Panc1 (cell line): ENCODE data around the gene ASPHD1. TPM values are rescaled to one million over a fixed set of nuclear protein-coding genes. Genes with fewer than 3 reads are reported as not detected.

Experiments
- ATAC-seq: fragments of 200-7000 bp; cut with Tn5 transposase; 2 replicates; pipeline ENCODE4 v1.9.1; 2020; ENCODE audit warnings: mild to moderate bottlenecking, moderate library complexity
- BruUV-seq: library from RNA; stranded (reverse); fragments of 400-500 nt; replicated peaks from 2 replicates; lab custom pipeline; 2021; lab: Mats Ljungman, UMichigan
- CTCF ChIA-PET: fragments of 300-600 bp; sonication (Branson Sonifier 250); formaldehyde crosslinking; loops from one replicate; lab custom pipeline; 2022; ENCODE audit warnings: antibody characterized with exemption; lab: Charles Lee
- POLR2A ChIA-PET: fragments of 300-600 bp; sonication (Branson Sonifier 250); formaldehyde crosslinking; loops from one replicate; lab custom pipeline; 2022; ENCODE audit warnings: antibody characterized with exemption; lab: Charles Lee
- DNase-seq: peaks from one replicate; pipeline ENCODE4 v3.0.0-alpha.2; 2010; ENCODE audit warnings: low read depth, low spot score
- H3K27ac ChIP-seq: 2 replicates; pipeline ENCODE4 v1.5.1; 2011; ENCODE audit warnings: mild to moderate bottlenecking, low read length, inconsistent platforms
- H3K27me3 ChIP-seq: fragments of 200-500 bp; sonication (Bioruptor generic); 2 replicates; pipeline ENCODE4 v1.6.0; 2014; ENCODE audit warnings: low read length, inconsistent platforms; ENCODE audit not compliant: control insufficient read depth, insufficient read depth
- H3K36me3 ChIP-seq: fragments of 200-500 bp; sonication (Bioruptor generic); 2 replicates; pipeline ENCODE4 v1.5.1; 2014; ENCODE audit warnings: inconsistent platforms, mild to moderate bottlenecking, low read length, moderate library complexity; ENCODE audit not compliant: control insufficient read depth, insufficient read depth
- H3K4me1 ChIP-seq: 2 replicates; pipeline ENCODE4 v1.5.1; 2011; ENCODE audit warnings: inconsistent platforms, mild to moderate bottlenecking, low read length, moderate library complexity; ENCODE audit not compliant: control insufficient read depth, insufficient read depth
- H3K4me3 ChIP-seq, 2 experiments: 2 replicates each; pipeline ENCODE4 v1.5.1; 2011 to 2012; ENCODE audit warnings: low read depth in 2 of 2, low read length in 2 of 2, mild to moderate bottlenecking in 2 of 2, inconsistent platforms in 1 of 2, moderate library complexity in 1 of 2
- H3K9me3 ChIP-seq: fragments of 200-500 bp; sonication (Bioruptor generic); 2 replicates; pipeline ENCODE4 v1.5.1; 2014; ENCODE audit warnings: low read depth, mild to moderate bottlenecking, inconsistent platforms, low read length, moderate library complexity; ENCODE audit not compliant: control insufficient read depth, insufficient read depth
- POLR2AphosphoS5 ChIP-seq: IDR thresholded peaks from 2 replicates; pipeline ENCODE4 v1.6.1; 2012; ENCODE audit warnings: mild to moderate bottlenecking, low read depth, low read length, moderate library complexity
- SIN3A ChIP-seq: IDR thresholded peaks from 2 replicates; pipeline ENCODE4 v1.6.1; 2012; ENCODE audit warnings: low read depth, mild to moderate bottlenecking, low read length, moderate library complexity, borderline replicate concordance; ENCODE audit not compliant: insufficient read depth
- TCF7L2 ChIP-seq: IDR thresholded peaks from 2 replicates; pipeline ENCODE4 v1.6.1; 2011; ENCODE audit warnings: mild to moderate bottlenecking, low read depth, low read length, inconsistent platforms
- in situ Hi-C: cut with HindIII; loops from 2 replicates; pipeline ENCODE4 v1.10.0; 2016; ENCODE audit warnings: low sequenced_read_pairs, low pct_unique_long_range_greater_than_20kb
- intact Hi-C: fragments of 100-400 bp; cut with micrococcal nuclease; formaldehyde crosslinking; loops from one replicate; pipeline ENCODE4 v1.10.0; 2022; ENCODE audit not compliant: unreplicated experiment
- total RNA-seq: library from RNA; stranded (reverse); gene quantifications from one replicate; pipeline ENCODE4 v1.2.1, GENCODE V29; 2021; ENCODE audit not compliant: unreplicated experiment
- TF ChIP-seq, protein P1 (sequence below), 2 experiments: IDR thresholded peaks; 2 replicates each; pipeline ENCODE4 v1.6.1; 2011 to 2012; ENCODE audit warnings: low read depth in 2 of 2, control low read depth in 1 of 2, low read length in 1 of 2, mild to moderate bottlenecking in 1 of 2, moderate library complexity in 1 of 2; ENCODE audit not compliant: insufficient read depth in 1 of 2
- TF ChIP-seq, protein P2 (sequence below): fragments of 450-650 bp; IDR thresholded peaks from 2 replicates; pipeline ENCODE4 v1.5.1; 2017; ENCODE audit warnings: mild to moderate bottlenecking

Gene ASPHD1
- total RNA-seq, 1 experiment from 2014 or later, result 87.0 TPM

DNA sequence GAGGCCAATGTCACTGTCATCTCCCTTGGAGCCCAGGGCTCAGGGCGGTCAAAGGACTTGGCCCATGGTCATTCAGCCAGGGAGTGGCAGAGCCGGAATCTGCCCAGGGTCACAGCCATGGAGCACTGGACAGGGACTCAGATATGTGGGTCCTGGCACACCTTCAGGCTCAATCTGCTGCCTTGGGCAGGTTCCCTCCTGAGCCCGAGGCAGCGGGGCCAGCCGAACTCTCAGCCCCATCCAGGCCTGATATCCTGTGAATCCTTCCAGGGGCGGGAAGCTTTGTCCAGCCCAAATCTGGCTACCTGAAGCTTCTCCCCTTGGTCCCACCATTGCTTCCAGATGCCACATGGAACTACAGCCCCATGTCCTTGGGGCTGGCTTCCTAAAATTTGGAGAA, 25.1 kb upstream of the ASPHD1 start:
- intact Hi-C loops, result no loop called here
- DNase-seq, result no peak
- no peak for ATAC-seq
- Histone ChIP-seq H3K9me3 (no peaks in the 10 kb centered on the region), H3K27ac (no peak overlapping the region), H3K4me1 (no peaks in the 10 kb centered on the region), H3K4me3 (no peak overlapping the region), H3K36me3 (no peaks in the 10 kb centered on the region), H3K27me3 (no peaks in the 10 kb centered on the region)
- ChIA-PET POLR2A (interaction anchor here (0.6 kb wide), 1 partner anchor 25 kb away, joined by 4 read pairs; the partner anchor contains the start of gene ASPHD1), CTCF (interaction anchor here (1.0 kb wide), 1 partner anchor 27 kb away, joined by 3 read pairs; no protein-coding TSS in a partner anchor)
- BruUV-seq, result no TSS peak
- in situ Hi-C loops, result no loop called here
- TF ChIP-seq SIN3A (no peak), POLR2AphosphoS5 (no peak), TCF7L2 (no peak)
- TF ChIP-seq, protein P1, sequence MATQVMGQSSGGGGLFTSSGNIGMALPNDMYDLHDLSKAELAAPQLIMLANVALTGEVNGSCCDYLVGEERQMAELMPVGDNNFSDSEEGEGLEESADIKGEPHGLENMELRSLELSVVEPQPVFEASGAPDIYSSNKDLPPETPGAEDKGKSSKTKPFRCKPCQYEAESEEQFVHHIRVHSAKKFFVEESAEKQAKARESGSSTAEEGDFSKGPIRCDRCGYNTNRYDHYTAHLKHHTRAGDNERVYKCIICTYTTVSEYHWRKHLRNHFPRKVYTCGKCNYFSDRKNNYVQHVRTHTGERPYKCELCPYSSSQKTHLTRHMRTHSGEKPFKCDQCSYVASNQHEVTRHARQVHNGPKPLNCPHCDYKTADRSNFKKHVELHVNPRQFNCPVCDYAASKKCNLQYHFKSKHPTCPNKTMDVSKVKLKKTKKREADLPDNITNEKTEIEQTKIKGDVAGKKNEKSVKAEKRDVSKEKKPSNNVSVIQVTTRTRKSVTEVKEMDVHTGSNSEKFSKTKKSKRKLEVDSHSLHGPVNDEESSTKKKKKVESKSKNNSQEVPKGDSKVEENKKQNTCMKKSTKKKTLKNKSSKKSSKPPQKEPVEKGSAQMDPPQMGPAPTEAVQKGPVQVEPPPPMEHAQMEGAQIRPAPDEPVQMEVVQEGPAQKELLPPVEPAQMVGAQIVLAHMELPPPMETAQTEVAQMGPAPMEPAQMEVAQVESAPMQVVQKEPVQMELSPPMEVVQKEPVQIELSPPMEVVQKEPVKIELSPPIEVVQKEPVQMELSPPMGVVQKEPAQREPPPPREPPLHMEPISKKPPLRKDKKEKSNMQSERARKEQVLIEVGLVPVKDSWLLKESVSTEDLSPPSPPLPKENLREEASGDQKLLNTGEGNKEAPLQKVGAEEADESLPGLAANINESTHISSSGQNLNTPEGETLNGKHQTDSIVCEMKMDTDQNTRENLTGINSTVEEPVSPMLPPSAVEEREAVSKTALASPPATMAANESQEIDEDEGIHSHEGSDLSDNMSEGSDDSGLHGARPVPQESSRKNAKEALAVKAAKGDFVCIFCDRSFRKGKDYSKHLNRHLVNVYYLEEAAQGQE (IDR thresholded peaks at IDR 0.05; ENCODE audit: insufficient read depth in 1 of 2, low read depth in 2 of 2, low read length in 1 of 2), result no peak
- TF ChIP-seq, protein P2, sequence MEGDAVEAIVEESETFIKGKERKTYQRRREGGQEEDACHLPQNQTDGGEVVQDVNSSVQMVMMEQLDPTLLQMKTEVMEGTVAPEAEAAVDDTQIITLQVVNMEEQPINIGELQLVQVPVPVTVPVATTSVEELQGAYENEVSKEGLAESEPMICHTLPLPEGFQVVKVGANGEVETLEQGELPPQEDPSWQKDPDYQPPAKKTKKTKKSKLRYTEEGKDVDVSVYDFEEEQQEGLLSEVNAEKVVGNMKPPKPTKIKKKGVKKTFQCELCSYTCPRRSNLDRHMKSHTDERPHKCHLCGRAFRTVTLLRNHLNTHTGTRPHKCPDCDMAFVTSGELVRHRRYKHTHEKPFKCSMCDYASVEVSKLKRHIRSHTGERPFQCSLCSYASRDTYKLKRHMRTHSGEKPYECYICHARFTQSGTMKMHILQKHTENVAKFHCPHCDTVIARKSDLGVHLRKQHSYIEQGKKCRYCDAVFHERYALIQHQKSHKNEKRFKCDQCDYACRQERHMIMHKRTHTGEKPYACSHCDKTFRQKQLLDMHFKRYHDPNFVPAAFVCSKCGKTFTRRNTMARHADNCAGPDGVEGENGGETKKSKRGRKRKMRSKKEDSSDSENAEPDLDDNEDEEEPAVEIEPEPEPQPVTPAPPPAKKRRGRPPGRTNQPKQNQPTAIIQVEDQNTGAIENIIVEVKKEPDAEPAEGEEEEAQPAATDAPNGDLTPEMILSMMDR, result no peak

DNA sequence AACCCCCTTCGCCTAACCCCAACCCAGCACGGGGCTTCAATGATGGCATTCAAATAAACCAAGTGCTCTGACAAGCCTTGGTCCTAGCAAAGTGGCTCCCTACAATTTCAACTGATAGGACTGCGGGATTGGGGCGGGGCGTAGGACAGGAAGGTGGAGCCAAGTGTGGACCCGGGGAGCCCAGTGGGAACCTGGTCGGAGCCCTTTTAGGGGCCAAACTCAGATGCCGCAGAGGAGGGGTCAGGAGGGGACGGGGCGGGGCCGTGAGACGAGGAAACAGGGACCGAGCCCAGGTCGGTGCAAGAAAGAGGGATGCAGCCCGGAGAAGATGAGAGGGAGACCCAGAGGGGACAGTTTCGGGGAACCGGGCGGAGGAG, 24.1 kb upstream of the ASPHD1 start:
- intact Hi-C loops, result no loop called here
- TF ChIP-seq, protein P1 (IDR thresholded peaks at IDR 0.05; ENCODE audit: insufficient read depth in 1 of 2, low read depth in 2 of 2, low read length in 1 of 2), result no peak
- TF ChIP-seq, protein P2, result no peak
- no peak for TF ChIP-seq TCF7L2
- TF ChIP-seq SIN3A, result no peak
- no peak for TF ChIP-seq POLR2AphosphoS5
- Histone ChIP-seq H3K27me3 (no peaks in the 10 kb centered on the region), H3K9me3 (no peaks in the 10 kb centered on the region), H3K27ac (no peak overlapping the region), H3K4me3 (no peak overlapping the region), H3K36me3 (no peaks in the 10 kb centered on the region), H3K4me1 (no peaks in the 10 kb centered on the region)
- no TSS peak for BruUV-seq
- POLR2A ChIA-PET, result no interaction called here
- DNase-seq, result no peak
- in situ Hi-C loops, result no loop called here
- CTCF ChIA-PET, result no interaction called here
- no peak for ATAC-seq
